Measurements from ENCODE around the gene PIGC.

PIGC gene

DNA sequence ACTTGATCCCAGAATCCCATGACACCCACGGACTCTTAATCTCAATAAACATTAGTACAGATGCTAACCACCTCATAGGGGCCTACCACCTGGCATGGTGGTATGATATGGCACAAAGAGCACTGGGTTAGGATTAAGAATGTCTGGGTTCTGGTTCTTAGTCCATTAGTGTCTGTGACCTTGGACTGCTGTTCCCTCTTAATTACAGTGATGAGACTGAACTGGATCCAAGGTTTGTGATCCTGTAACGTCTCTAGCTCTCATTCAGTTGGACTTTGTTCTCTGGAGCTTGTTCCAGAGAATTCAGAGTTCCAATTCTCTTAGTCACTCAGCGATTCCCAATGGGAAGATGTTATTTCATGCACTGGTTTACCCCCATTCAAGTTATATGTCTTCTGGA lies 23.6 kb upstream of the PIGC start:
- in situ Hi-C loops (cut with HindIII; ENCODE audit: low sequenced_read_pairs): no loop called here

GRCh38 chr1:172466795-172467407 lies 23.0 kb upstream of the PIGC start:
- in situ Hi-C loops (cut with HindIII; ENCODE audit: low sequenced_read_pairs): no loop called here

GRCh38 chr1:172465617-172466016 lies 21.7 kb upstream of the PIGC start:
- in situ Hi-C loops (cut with HindIII; ENCODE audit: low sequenced_read_pairs): no loop called here

- in situ Hi-C loops (cut with HindIII; ENCODE audit: low sequenced_read_pairs): no loop called here
These were observed 17.0 kb upstream of the PIGC start for GRCh38 chr1:172460887-172461315.

DNA sequence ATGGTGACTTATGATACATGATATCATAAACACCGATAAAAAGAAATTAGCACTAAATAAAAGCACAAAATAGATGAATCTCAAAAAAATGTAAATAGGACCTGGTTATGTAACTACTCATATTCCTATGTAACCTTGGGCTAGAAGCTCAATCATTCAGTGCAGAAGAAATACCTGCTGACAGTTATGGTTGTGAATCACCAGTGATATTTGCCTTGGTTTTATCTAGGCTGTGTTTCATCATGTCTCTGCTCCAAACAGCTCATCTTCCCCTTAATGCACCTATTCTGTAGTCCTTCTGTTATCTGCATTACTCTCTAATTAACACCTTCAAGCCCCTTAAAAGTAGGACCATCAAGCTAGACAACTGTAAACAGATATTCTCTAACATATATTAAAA lies 16.3 kb upstream of the PIGC start:
- in situ Hi-C loops (cut with HindIII; ENCODE audit: low sequenced_read_pairs): no loop called here

DNA sequence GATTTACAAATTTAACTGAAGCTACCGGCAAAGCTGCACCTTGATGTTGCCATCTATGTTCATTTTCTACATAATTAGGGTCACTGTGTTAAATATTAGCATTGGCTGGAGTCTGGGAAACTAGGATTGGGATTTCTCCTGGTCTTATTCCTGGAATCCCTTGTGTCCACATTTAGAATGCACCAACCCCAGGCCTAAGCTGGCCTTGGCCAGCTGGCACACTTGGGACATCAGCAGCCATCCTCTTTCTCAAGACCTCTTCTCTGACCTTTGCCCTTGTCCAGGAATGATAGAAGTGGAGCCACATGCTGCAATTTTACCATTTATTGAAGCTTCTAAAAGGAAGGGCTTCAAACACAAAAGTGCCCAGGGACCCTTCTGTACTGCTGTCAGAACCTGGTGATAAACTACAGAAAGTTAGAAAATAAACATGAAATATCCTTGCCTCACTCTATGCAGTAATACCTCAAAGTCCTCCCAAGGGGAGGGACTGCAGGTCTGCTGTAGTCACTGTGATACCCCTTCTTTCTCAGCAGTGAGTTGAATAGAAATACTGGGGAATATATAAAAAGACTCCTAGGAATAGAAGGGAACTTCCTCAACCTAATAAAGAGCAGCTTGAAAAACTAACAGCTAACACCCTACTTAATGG lies 13.7 kb upstream of the PIGC start:
- in situ Hi-C loops (cut with HindIII; ENCODE audit: low sequenced_read_pairs): no loop called here

DNA sequence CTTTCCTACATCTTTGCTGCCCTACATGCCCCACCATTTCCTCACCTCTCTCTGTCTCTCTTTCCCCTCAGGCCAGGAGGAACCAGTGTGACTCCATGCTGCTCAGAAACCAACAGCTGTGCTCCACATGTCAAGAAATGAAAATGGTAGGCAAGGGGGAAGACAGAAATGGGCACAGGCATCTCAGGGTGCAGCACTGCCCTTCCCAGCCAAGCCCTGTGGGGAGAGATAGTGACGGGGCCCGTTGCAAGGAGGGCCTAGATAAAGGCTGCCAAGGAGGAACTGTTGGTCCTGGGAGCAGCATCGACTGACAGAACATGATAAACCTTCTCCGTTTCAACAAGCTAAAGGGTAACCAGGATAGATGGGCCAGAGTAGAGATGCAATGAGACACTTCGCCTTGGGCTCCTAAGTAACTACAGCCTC lies 12.5 kb upstream of the PIGC start:
- in situ Hi-C loops (cut with HindIII; ENCODE audit: low sequenced_read_pairs): no loop called here

- in situ Hi-C loops (cut with HindIII; ENCODE audit: low sequenced_read_pairs): no loop called here
These were observed 11.6 kb upstream of the PIGC start for GRCh38 chr1:172455451-172455850.

- in situ Hi-C loops (cut with HindIII; ENCODE audit: low sequenced_read_pairs): no loop called here
These were observed 9.7 kb upstream of the PIGC start for GRCh38 chr1:172453607-172454006.

DNA sequence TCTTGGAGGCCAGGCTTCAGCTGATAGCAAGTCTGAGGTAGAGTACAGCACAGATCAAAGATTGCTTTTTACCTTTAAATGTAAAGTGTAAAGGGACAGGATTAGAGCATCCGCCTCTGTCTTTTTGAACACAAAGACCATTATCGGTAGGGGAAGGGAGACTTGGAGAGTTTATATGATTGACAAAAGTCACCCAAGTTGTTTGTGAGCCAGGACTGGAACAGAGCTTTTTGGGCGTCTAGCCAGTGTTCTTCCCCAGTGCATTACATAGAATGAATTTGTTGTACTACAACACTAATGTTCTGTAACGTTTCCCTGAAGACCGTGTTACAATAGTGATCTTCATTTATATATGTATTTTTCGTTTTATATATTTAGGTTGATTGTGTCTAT lies 9.3 kb upstream of the PIGC start:
- in situ Hi-C loops (cut with HindIII; ENCODE audit: low sequenced_read_pairs): no loop called here

- in situ Hi-C loops (cut with HindIII; ENCODE audit: low sequenced_read_pairs): no loop called here
These were observed 8.8 kb upstream of the PIGC start for GRCh38 chr1:172452536-172453152.

GRCh38 chr1:172451002-172451443 lies 7.2 kb upstream of the PIGC start:
- in situ Hi-C loops (cut with HindIII; ENCODE audit: low sequenced_read_pairs): no loop called here

GRCh38 chr1:172450524-172450885 lies 6.6 kb upstream of the PIGC start:
- in situ Hi-C loops (cut with HindIII; ENCODE audit: low sequenced_read_pairs): no loop called here

DNA sequence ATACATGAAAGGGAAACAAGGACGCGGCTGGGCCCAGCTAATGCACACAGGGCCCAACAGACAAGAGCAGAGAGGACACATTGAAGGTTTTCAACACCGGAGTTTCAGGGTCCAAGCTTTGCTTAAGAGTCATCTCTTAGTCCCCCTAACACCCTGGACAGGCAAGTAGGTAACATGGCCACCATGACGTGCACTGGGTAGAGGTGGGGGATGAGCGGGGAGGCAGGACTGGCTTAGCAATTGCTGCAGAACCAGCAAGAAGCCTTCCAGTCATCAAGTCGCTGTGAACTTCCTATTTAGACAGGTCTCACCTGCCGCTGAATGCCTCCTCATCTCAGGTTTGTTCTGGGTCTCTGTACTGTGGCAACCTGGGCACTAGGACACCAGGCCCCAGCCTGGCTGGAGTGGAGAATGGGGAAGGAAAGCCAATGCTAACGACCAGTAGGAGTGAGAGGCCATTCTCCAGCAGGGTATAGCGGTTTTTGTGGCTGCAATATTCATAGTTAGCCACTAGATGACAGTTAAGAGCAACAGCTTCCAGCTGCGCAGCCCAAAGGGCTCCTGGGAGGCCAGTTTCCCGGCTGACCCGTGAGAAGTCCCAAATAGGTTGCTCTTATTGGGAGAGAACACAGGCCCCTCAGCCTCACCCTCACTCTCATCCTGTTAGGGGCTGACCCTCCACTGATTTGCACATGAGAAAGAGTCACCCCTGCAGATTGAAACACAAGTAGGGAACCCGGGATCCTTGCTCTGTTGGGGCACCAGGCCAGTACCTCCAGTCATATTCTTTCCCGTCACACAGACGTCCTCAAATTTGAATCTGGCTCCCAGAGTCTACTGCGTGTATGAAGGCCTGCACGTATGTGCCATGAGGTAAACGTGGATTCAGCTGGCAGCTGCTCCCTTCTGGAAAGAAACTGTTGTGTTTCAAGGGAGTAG lies 6.0 kb upstream of the PIGC start:
- in situ Hi-C loops (cut with HindIII; ENCODE audit: low sequenced_read_pairs): loop anchor here (25.0 kb wide), 1 partner anchor 262 kb away; no protein-coding TSS in a partner anchor

- in situ Hi-C loops (cut with HindIII; ENCODE audit: low sequenced_read_pairs): loop anchor here (25.0 kb wide), 1 partner anchor 263 kb away; no protein-coding TSS in a partner anchor
These were observed 5.2 kb upstream of the PIGC start for GRCh38 chr1:172448995-172449584.

GRCh38 chr1:172447641-172448040 lies 3.8 kb upstream of the PIGC start:
- in situ Hi-C loops (cut with HindIII; ENCODE audit: low sequenced_read_pairs): loop anchor here (25.0 kb wide), 1 partner anchor 265 kb away; no protein-coding TSS in a partner anchor

GRCh38 chr1:172446547-172446946 lies 2.7 kb upstream of the PIGC start:
- in situ Hi-C loops (cut with HindIII; ENCODE audit: low sequenced_read_pairs): loop anchor here (25.0 kb wide), 1 partner anchor 266 kb away; no protein-coding TSS in a partner anchor

- in situ Hi-C loops (cut with HindIII; ENCODE audit: low sequenced_read_pairs): loop anchor here (25.0 kb wide), 1 partner anchor 269 kb away; no protein-coding TSS in a partner anchor
These were observed 865 bp downstream of the PIGC start for GRCh38 chr1:172442843-172443565.

DNA sequence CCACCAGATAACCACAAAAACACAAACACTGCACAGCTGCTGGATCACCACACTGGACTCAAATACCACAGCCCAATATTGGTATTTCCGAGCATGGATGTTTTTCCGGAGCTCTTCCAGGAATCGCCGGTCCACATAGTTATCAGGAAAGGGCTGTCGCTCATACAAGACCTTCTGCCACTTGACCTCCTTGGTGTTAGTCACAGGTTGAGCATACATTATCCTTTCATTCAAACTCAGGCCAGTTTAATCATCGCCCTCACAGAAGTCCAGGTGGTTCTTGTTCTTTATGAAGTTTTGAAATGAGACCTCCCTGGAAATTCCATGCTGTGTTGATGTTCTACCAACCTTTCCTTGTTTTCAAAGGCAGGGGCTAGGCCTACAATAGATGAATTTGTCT lies 1.5 kb downstream of the PIGC start:
- in situ Hi-C loops (cut with HindIII; ENCODE audit: low sequenced_read_pairs): loop anchor here (25.0 kb wide), 1 partner anchor 270 kb away; no protein-coding TSS in a partner anchor

GRCh38 chr1:172437183-172437582 lies 6.7 kb downstream of the PIGC start:
- in situ Hi-C loops (cut with HindIII; ENCODE audit: low sequenced_read_pairs): loop anchor here (25.0 kb wide), 1 partner anchor 275 kb away; no protein-coding TSS in a partner anchor

All from DLD1 (cell line).